ENCODE measurements around the gene PDSS2. TPM values are rescaled to one million over a fixed set of nuclear protein-coding genes. Genes with fewer than 3 reads are reported as not detected.

The PDSS2 gene
- total RNA-seq, 2 donors from 2014 or later: 8.2 to 13.7 TPM

DNA sequence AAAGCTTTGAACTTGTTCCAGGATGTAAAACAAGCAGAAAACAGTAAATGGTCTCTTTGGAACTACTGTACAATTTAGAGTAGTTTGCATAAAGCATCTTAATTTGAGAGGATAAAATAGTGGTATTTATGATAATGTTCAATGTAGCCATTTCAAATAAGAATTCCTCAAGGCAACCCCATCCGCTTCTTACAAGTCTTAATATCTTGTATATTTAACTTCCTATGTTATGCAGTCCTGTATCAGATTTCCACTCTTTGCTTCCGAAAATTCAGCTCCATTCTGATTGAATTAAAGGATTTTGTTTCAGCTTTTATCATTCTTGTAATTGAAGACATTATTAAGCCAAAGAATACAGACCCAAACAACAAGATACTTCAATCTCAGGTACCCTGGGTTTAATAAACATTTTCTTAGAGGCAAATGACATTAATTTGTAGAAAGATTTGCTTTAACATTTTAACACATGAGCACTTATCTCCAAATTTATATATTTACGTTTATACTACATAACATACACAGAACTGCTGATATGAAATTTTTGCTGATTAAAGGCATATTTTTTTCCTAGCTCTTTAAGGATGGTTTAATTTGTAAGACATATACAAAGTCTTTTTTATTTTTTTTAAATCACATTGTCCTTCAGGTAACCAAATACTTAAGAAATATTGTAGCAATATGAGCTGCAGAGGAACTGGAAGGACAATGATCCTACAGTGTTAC is 213.0 kb downstream of the PDSS2 start:
- WGBS, 2 experiments (ENCODE audit: insufficient coverage in 1 of 2, insufficient read length in 1 of 2): 97% methylated on average over 2 of the region's 3 CpGs; no CpG with 5 or more reads in 1 of the 2 experiments
- Histone ChIP-seq H3K9ac (ENCODE audit: extremely low read depth, low read length, poor library complexity, severe bottlenecking) (no peak overlapping the region), H3K9me3 (ENCODE audit: control insufficient read depth, low read length) (no peaks in the 10 kb centered on the region), H3K4me3 (ENCODE audit: low read length) (no peak overlapping the region), H3K36me3 (ENCODE audit: control insufficient read depth, insufficient read depth, low read length) (no peaks in the 10 kb centered on the region), H3K27me3 (ENCODE audit: control insufficient read depth, insufficient read depth, low read length, poor library complexity, severe bottlenecking) (no peaks in the 10 kb centered on the region), H3K4me1 (ENCODE audit: control insufficient read depth, insufficient read depth, low read length) (no peaks in the 10 kb centered on the region), H3K27ac (ENCODE audit: low read depth, low read length) (no peak overlapping the region)
- no peak for DNase-seq
- Mint-ChIP-seq H3K27ac (no peak overlapping the region), H3K9me3 (no peaks in the 10 kb centered on the region), H3K27me3 (ENCODE audit: insufficient read depth) (no peaks in the 10 kb centered on the region), H3K36me3 (ENCODE audit: low read depth) (peaks cover 5% of the 10 kb centered on the region), H3K4me1 (peaks cover 5% of the 10 kb centered on the region), H3K4me3 (no peak overlapping the region)
- TF ChIP-seq, protein P1, sequence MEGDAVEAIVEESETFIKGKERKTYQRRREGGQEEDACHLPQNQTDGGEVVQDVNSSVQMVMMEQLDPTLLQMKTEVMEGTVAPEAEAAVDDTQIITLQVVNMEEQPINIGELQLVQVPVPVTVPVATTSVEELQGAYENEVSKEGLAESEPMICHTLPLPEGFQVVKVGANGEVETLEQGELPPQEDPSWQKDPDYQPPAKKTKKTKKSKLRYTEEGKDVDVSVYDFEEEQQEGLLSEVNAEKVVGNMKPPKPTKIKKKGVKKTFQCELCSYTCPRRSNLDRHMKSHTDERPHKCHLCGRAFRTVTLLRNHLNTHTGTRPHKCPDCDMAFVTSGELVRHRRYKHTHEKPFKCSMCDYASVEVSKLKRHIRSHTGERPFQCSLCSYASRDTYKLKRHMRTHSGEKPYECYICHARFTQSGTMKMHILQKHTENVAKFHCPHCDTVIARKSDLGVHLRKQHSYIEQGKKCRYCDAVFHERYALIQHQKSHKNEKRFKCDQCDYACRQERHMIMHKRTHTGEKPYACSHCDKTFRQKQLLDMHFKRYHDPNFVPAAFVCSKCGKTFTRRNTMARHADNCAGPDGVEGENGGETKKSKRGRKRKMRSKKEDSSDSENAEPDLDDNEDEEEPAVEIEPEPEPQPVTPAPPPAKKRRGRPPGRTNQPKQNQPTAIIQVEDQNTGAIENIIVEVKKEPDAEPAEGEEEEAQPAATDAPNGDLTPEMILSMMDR (conservative IDR thresholded peaks at IDR 0.05): no peak

DNA sequence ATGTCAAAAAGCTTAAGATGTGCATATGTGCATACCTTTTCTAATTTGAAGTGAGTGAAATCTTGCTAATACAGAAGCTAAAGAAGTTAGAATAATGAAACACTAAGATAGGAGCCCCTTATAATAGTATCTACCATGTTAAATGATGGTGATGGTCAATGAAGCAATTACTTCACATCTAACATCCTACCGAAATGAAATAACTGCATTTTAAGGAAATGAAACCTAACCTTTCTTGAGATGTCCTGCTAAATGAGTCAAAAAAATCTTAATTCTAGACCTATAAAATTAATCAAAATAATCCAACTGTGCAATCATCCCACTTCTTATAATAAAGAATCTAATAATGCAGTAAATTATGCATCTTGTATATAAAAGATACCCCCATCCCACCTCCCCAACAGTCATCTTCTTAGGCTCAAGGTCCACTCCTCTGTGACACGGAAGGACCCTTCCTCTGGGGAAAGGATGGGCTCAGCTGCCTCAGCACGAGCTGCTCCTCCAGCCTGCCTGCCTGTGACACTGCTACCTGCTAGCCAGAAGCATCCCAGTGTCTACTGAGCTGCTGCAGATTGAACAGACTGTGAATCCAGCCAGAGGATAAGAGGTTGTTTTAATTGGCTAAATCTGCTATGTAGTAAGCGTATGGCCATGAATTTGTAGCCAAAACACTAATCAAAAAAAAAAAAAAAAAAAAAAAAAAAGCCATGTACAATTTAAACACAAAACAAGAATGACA is 214.5 kb downstream of the PDSS2 start:
- H3K4me3 Mint-ChIP-seq: no peak overlapping the region
- no peaks in the 10 kb centered on the region for H3K36me3 ChIP-seq (ENCODE audit: control insufficient read depth, insufficient read depth, low read length)
- no peaks in the 10 kb centered on the region for H3K9me3 Mint-ChIP-seq
- H3K27ac Mint-ChIP-seq: no peak overlapping the region
- H3K4me1 ChIP-seq (ENCODE audit: control insufficient read depth, insufficient read depth, low read length): no peaks in the 10 kb centered on the region
- H3K27me3 Mint-ChIP-seq (ENCODE audit: insufficient read depth): no peaks in the 10 kb centered on the region
- no peaks in the 10 kb centered on the region for H3K27me3 ChIP-seq (ENCODE audit: control insufficient read depth, insufficient read depth, low read length, poor library complexity, severe bottlenecking)
- TF ChIP-seq, protein P1 (conservative IDR thresholded peaks at IDR 0.05): no peak
- H3K4me3 ChIP-seq (ENCODE audit: low read length): no peak overlapping the region
- peaks cover 5% of the 10 kb centered on the region for H3K4me1 Mint-ChIP-seq
- 84 to 100% methylated on average over 2 to 4 of the region's 4 CpGs for WGBS, 2 experiments (ENCODE audit: insufficient coverage in 1 of 2, insufficient read length in 1 of 2)
- H3K27ac ChIP-seq (ENCODE audit: low read depth, low read length): no peak overlapping the region
- H3K9me3 ChIP-seq (ENCODE audit: control insufficient read depth, low read length): no peaks in the 10 kb centered on the region
- DNase-seq: no peak
- no peak overlapping the region for H3K9ac ChIP-seq (ENCODE audit: extremely low read depth, low read length, poor library complexity, severe bottlenecking)
- peaks cover 5% of the 10 kb centered on the region for H3K36me3 Mint-ChIP-seq (ENCODE audit: low read depth)

DNA sequence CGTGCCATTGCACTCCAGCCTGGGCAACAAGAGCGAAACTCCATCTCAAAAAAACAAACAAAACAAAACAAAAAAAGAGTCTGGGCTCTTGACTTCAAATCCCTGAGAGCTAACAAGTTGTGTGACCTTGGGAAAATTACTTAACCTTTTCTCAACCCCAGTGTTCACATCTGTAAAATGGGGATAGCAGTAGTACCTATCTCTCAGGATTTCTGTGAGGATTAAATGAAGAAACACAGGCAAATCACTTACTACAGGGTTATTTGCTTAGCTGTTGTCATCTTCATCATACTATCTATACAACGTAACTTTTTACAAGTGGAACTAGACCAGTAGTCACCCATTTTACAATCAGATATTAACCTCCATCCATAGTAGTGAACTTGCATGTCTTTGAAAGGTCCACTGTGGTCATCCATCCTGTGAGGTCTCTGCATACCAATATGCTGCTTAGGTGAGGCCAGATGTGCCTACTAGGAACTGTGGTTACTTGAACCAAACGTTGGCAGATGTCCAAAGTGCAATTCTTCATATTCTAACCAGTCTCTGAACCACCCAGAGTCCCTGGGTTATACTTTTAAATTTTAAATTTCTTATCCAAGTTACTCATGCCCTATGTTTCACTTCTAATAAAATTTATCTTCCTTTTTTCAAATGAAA is 215.2 kb downstream of the PDSS2 start:
- no peaks in the 10 kb centered on the region for H3K27me3 Mint-ChIP-seq (ENCODE audit: insufficient read depth)
- peaks cover 5% of the 10 kb centered on the region for H3K36me3 Mint-ChIP-seq (ENCODE audit: low read depth)

More for the DNA sequence above, 215.2 kb downstream of the PDSS2 start:
- H3K36me3 ChIP-seq (ENCODE audit: control insufficient read depth, insufficient read depth, low read length): no peaks in the 10 kb centered on the region
- H3K4me1 Mint-ChIP-seq: peaks cover 5% of the 10 kb centered on the region
- no peaks in the 10 kb centered on the region for H3K4me1 ChIP-seq (ENCODE audit: control insufficient read depth, insufficient read depth, low read length)
- no peak overlapping the region for H3K27ac ChIP-seq (ENCODE audit: low read depth, low read length)
- 81 to 92% methylated on average over 2 to 4 of the region's 4 CpGs for WGBS, 2 experiments (ENCODE audit: insufficient coverage in 1 of 2, insufficient read length in 1 of 2)
- TF ChIP-seq, protein P1 (conservative IDR thresholded peaks at IDR 0.05): no peak
- no peaks in the 10 kb centered on the region for H3K27me3 ChIP-seq (ENCODE audit: control insufficient read depth, insufficient read depth, low read length, poor library complexity, severe bottlenecking)
- H3K9ac ChIP-seq (ENCODE audit: extremely low read depth, low read length, poor library complexity, severe bottlenecking): no peak overlapping the region
- DNase-seq: no peak
- no peak overlapping the region for H3K27ac Mint-ChIP-seq
- H3K4me3 ChIP-seq (ENCODE audit: low read length): no peak overlapping the region
- H3K9me3 ChIP-seq (ENCODE audit: control insufficient read depth, low read length): no peaks in the 10 kb centered on the region
- H3K4me3 Mint-ChIP-seq: no peak overlapping the region
- no peaks in the 10 kb centered on the region for H3K9me3 Mint-ChIP-seq
